Activated naive CD8-positive, alpha-beta T cell treated with anti-CD3 and anti-CD28 coated beads, Interleukin-2, amount 50 U/mL, for 24 hours (primary cell): Measurements from ENCODE around the gene FGA.

Source experiments
- ATAC-seq: fragments of 150-1000 bp; cut with Tn5 transposase; one replicate; pipeline ENCODE4 v1.10.0; 2021
- DNase-seq: peaks from one replicate; pipeline ENCODE4 v3.0.0; 2021
- H3K27ac Mint-ChIP-seq: one replicate; pipeline ENCODE4 v1.8.0; 2021; ENCODE audit warnings: mild to moderate bottlenecking, mixed read lengths
- H3K27me3 Mint-ChIP-seq: one replicate; pipeline ENCODE4 v1.8.0; 2021; ENCODE audit warnings: mixed read lengths
- H3K36me3 Mint-ChIP-seq: one replicate; pipeline ENCODE4 v1.8.0; 2021; ENCODE audit warnings: low read depth, mixed read lengths
- H3K4me1 Mint-ChIP-seq: one replicate; pipeline ENCODE4 v1.8.0; 2021; ENCODE audit warnings: mixed read lengths
- H3K4me3 Mint-ChIP-seq: one replicate; pipeline ENCODE4 v1.8.0; 2021; ENCODE audit warnings: mild to moderate bottlenecking, moderate library complexity, mixed read lengths
- H3K9me3 Mint-ChIP-seq: one replicate; pipeline ENCODE4 v1.8.0; 2021; ENCODE audit warnings: mixed read lengths

The FGA gene

DNA sequence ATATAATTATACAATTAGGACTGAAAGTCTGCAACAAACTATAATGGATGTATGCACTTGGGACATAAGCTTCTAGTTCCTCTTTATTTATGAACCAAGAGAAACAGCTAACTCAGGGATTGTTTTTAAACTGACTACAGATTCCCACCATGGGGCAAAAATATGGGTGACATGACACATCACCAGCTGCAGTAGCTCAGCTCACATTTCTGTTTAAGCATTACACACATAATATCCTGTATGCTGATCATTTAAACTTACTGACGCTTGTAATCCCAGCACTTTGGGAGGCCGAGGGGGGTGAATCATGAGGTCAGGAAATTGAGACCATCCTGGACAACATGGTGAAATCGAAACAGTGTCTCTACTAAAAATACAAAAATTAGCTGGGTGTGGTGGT lies 16.2 kb downstream of the FGA start:
- no peaks in the 10 kb centered on the region for H3K9me3 Mint-ChIP-seq
- H3K4me1 Mint-ChIP-seq, result no peaks in the 10 kb centered on the region
- no peaks in the 10 kb centered on the region for H3K36me3 Mint-ChIP-seq
- DNase-seq (no peak), ATAC-seq (no peak)
- no peak overlapping the region for H3K27ac Mint-ChIP-seq
- H3K27me3 Mint-ChIP-seq, result peaks cover 5% of the 10 kb centered on the region
- H3K4me3 Mint-ChIP-seq, result no peak overlapping the region

DNA sequence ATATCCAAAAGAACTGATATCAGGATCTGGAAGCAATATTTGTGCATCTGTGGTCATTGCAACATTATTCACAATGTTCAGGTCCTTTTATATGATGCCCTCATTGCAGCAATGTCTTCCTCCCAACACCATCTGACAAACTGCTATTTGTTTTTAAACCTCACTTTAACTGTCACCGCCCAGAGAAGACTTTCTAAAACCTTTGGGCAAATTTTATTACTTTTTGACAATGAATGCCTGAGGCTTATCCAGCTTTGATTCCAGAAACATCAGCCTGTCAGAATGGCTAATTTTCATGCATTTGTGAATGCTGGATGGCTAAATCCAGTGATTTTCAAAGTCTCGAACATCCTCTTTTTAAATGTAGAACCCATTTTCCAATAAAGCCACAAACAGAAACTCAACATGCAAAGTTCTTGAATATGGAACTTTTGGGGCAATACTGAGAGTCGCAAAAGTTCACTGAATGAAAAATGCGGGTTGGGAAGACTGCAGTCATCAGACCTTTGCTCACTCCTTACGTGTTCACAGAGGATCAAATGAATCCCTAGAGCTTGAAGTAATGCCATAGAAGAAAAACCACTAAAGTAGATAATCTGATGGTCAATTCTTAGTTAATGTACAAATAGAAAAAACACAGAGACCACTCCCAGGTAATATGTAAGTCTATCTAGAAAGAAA lies 17.2 kb downstream of the FGA start:
- H3K9me3 Mint-ChIP-seq, result no peaks in the 10 kb centered on the region
- no peak for ATAC-seq

DNA sequence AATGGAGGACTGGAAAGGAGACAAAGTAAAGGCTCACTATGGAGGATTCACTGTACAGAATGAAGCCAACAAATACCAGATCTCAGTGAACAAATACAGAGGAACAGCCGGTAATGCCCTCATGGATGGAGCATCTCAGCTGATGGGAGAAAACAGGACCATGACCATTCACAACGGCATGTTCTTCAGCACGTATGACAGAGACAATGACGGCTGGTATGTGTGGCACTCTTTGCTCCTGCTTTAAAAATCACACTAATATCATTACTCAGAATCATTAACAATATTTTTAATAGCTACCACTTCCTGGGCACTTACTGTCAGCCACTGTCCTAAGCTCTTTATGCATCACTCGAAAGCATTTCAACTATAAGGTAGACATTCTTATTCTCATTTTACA lies 21.0 kb downstream of the FGA start:
- H3K27ac Mint-ChIP-seq, result no peak overlapping the region
- no peak for ATAC-seq
- H3K4me1 Mint-ChIP-seq, result no peaks in the 10 kb centered on the region
- DNase-seq, result no peak
- H3K9me3 Mint-ChIP-seq, result no peaks in the 10 kb centered on the region
- peaks cover 3% of the 10 kb centered on the region for H3K27me3 Mint-ChIP-seq
- H3K36me3 Mint-ChIP-seq, result no peaks in the 10 kb centered on the region
- H3K4me3 Mint-ChIP-seq, result no peak overlapping the region

More for the DNA sequence above, 17.2 kb downstream of the FGA start:
- no peaks in the 10 kb centered on the region for H3K4me1 Mint-ChIP-seq
- peaks cover 5% of the 10 kb centered on the region for H3K27me3 Mint-ChIP-seq
- H3K27ac Mint-ChIP-seq, result no peak overlapping the region
- no peaks in the 10 kb centered on the region for H3K36me3 Mint-ChIP-seq
- no peak overlapping the region for H3K4me3 Mint-ChIP-seq
- no peak for DNase-seq

DNA sequence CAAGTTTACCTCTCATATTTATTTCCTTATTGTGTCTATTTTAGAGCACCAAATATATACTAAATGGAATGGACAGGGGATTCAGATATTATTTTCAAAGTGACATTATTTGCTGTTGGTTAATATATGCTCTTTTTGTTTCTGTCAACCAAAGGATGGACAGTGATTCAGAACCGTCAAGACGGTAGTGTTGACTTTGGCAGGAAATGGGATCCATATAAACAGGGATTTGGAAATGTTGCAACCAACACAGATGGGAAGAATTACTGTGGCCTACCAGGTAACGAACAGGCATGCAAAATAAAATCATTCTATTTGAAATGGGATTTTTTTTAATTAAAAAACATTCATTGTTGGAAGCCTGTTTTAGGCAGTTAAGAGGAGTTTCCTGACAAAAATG lies 21.5 kb downstream of the FGA start:
- Mint-ChIP-seq H3K36me3 (no peaks in the 10 kb centered on the region), H3K4me3 (no peak overlapping the region), H3K9me3 (no peaks in the 10 kb centered on the region), H3K27ac (no peak overlapping the region), H3K27me3 (peaks cover 3% of the 10 kb centered on the region), H3K4me1 (no peaks in the 10 kb centered on the region)
- ATAC-seq (no peak), DNase-seq (no peak)

DNA sequence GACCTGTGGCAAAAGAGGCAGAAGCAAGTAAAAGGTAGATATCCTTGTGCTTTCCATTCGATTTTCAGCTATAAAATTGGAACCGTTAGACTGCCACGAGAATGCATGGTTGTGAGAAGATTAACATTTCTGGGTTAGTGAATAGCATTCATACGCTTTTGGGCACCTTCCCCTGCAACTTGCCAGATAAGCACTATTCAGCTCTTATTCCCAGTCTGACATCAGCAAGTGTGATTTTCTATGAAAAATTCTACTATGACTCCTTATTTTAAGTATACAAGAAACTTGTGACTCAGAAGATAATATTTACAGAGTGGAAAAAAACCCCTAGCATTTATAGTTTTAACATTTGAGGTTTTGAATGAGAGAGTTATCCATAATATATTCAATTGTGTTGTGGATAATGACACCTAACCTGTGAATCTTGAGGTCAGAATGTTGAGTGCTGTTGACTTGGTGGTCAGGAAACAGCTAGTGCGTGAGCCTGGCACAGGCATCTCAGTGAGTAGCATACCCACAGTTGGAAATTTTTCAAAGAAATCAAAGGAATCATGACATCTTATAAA lies 23.8 kb downstream of the FGA start:
- Mint-ChIP-seq H3K36me3 (no peaks in the 10 kb centered on the region), H3K27ac (no peak overlapping the region), H3K4me3 (no peak overlapping the region), H3K4me1 (no peaks in the 10 kb centered on the region), H3K27me3 (peaks cover 6% of the 10 kb centered on the region), H3K9me3 (no peaks in the 10 kb centered on the region)
- ATAC-seq (no peak), DNase-seq (no peak)

DNA sequence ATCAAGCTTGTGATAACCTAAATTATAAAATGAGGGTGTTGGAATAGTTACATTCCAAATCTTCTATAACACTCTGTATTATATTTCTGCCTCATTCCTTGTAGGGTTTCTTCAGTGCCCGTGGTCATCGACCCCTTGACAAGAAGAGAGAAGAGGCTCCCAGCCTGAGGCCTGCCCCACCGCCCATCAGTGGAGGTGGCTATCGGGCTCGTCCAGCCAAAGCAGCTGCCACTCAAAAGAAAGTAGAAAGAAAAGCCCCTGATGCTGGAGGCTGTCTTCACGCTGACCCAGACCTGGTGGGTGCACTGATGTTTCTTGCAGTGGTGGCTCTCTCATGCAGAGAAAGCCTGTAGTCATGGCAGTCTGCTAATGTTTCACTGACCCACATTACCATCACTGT lies 24.8 kb downstream of the FGA start:
- H3K27me3 Mint-ChIP-seq, result peaks cover 4% of the 10 kb centered on the region
- no peaks in the 10 kb centered on the region for H3K36me3 Mint-ChIP-seq
- H3K9me3 Mint-ChIP-seq, result no peaks in the 10 kb centered on the region
- DNase-seq (no peak), ATAC-seq (no peak)
- no peak overlapping the region for H3K27ac Mint-ChIP-seq
- no peaks in the 10 kb centered on the region for H3K4me1 Mint-ChIP-seq
- no peak overlapping the region for H3K4me3 Mint-ChIP-seq

DNA sequence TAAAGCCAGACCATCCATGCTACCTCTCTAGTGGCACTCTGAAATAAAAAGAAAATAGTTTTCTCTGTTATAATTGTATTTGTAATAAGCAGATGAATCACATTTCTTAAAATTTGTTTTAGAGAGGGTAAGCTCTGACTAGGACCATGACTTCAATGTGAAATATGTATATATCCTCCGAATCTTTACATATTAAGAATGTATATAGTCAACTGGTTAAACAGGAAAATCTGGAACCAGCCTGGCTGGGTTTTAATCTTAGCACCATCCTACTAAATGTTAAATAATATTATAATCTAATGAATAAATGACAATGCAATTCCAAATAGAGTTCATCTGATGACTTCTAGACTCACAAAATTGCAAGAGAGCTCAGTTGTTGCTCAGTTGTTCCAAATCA lies 26.2 kb downstream of the FGA start:
- Mint-ChIP-seq H3K4me1 (no peaks in the 10 kb centered on the region), H3K36me3 (no peaks in the 10 kb centered on the region), H3K4me3 (no peak overlapping the region), H3K9me3 (no peaks in the 10 kb centered on the region), H3K27ac (no peak overlapping the region), H3K27me3 (peaks cover 4% of the 10 kb centered on the region)
- DNase-seq, result no peak
- no peak for ATAC-seq

DNA sequence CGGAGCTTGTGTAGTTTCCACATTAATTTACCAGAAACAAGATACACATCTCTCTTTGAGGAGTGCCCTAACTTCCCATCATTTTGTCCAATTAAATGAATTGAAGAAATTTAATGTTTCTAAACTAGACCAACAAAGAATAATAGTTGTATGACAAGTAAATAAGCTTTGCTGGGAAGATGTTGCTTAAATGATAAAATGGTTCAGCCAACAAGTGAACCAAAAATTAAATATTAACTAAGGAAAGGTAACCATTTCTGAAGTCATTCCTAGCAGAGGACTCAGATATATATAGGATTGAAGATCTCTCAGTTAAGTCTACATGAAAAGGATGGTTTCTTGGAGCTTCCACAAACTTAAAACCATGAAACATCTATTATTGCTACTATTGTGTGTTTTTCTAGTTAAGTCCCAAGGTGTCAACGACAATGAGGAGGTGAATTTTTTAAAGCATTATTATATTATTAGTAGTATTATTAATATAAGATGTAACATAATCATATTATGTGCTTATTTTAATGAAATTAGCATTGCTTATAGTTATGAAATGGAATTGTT lies 27.8 kb downstream of the FGA start, which contains the start of gene FGB:
TSS of gene FGB (plus strand) at position 315 of the 558 bp plus-strand sequence. CDS start at position 323, 8 bp downstream.
- Mint-ChIP-seq H3K4me3 (no peak within 1 kb of the TSS), H3K27ac (no peak within 1 kb of the TSS), H3K27me3 (peaks cover 7% of the 10 kb centered on the region), H3K4me1 (no peaks in the 10 kb centered on the region), H3K9me3 (no peaks in the 10 kb centered on the region), H3K36me3 (no peaks in the 10 kb centered on the region)
- DNase-seq (no peak), ATAC-seq (no peak)

DNA sequence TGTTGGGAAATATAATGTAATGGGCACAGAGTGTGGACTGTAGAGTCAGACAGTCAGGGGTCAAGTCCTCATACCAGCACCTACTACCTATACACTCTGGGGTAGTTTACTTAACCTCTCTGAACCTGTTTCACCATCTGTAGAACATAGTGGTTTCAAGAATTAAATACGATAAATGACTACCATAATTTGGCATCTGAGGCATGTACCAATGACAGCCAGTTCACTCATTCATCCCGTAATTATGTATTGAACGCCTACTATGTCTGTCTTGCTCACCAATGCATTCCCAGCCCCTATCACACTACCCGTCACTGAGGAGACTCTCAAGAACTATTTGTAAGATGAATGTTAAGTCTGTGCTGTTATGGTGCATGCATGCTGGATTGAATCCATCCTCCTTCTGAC lies 29.7 kb downstream of the FGA start:
- Mint-ChIP-seq H3K4me3 (no peak overlapping the region), H3K36me3 (no peaks in the 10 kb centered on the region), H3K4me1 (no peaks in the 10 kb centered on the region), H3K9me3 (no peaks in the 10 kb centered on the region), H3K27ac (no peak overlapping the region), H3K27me3 (peaks cover 8% of the 10 kb centered on the region)
- DNase-seq (no peak), ATAC-seq (no peak)

DNA sequence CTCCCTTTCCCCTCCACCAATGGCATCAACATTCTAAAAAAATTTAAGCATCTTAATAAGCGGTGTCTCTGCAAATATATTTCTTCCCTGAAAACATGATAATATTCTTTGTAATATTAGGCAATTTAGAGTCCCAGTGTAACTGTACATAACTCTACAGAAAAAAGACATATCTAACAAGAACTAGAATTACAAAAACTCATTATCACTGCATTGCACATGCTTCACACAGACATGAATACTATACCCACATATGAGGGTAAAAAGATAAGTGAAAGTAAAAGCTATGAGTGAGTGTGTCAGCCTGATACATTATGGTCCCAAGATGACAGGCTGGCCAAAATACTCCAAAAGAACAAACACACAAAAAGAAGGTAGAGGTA lies 30.1 kb downstream of the FGA start:
- ATAC-seq, result no peak
- no peak for DNase-seq

DNA sequence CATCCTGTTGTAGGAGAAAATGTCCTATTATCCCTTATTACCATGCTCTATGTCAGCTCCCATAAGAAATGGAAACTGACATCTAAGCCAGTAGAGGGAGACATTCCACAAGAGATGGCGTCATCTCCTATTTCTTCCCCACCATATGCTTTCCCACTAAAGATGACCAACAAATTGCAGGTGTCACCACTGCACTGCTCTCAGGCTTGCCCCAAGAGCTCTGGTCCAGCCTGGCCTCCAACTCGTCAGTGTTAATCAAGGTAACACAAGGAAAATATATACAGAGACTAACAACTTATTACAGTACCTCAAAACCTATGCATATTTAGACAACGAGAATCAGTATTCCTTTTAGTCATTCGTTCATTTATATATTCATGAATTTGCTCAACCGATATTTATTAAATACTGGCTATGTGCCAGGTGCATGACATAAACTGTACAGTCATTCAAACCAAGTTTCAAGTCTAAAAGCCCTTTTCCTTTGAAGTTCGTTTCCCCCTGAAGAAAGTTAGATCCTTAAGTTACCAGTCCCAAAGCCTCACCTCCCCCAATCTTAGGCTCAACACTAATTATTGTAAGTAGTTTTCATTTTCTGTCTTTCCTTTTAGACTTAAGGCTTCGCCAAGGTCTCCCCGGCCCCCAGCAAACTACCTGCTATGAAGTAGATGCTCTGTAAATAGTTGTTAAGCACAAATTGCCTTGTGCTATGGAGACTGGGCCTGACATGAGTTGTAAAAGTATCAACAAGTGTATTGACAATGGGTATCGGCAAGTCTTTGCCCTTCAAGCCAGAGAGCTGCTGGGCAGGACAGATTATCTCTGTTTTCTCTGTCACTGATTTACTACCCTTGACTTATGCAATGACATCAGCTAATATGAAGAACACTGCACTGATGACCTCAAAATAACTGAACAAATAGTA lies 30.8 kb downstream of the FGA start:
- Mint-ChIP-seq H3K27me3 (peaks cover 8% of the 10 kb centered on the region), H3K4me1 (no peaks in the 10 kb centered on the region), H3K36me3 (no peaks in the 10 kb centered on the region), H3K9me3 (no peaks in the 10 kb centered on the region), H3K27ac (no peak overlapping the region), H3K4me3 (no peak overlapping the region)
- peak; percentile 52 for ATAC-seq
- no peak for DNase-seq

More for the DNA sequence above, 30.1 kb downstream of the FGA start:
- H3K36me3 Mint-ChIP-seq, result no peaks in the 10 kb centered on the region
- H3K27me3 Mint-ChIP-seq, result peaks cover 8% of the 10 kb centered on the region
- H3K27ac Mint-ChIP-seq, result no peak overlapping the region
- H3K4me3 Mint-ChIP-seq, result no peak overlapping the region
- no peaks in the 10 kb centered on the region for H3K9me3 Mint-ChIP-seq
- no peaks in the 10 kb centered on the region for H3K4me1 Mint-ChIP-seq

DNA sequence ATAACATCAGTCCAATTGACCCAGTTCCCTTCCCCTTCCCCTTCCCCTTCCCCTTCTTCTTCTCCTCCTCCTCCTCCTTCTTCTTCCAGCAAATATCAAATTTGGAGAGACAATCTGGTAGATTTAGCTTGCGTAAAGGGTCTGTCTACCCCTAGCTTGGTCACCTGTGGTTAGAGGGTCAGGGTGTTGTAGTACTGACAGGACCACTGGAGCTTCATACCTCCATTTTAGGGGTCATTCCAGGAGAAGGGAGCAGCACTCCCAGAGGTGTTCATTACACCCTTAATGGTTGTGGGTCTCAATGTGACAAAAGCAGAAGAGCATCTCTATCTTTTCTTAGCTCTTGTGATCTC lies 31.4 kb downstream of the FGA start:
- Mint-ChIP-seq H3K27ac (no peak overlapping the region), H3K36me3 (no peaks in the 10 kb centered on the region), H3K27me3 (peaks cover 8% of the 10 kb centered on the region), H3K4me3 (no peak overlapping the region), H3K4me1 (no peaks in the 10 kb centered on the region), H3K9me3 (no peaks in the 10 kb centered on the region)
- ATAC-seq, result no peak
- no peak for DNase-seq

DNA sequence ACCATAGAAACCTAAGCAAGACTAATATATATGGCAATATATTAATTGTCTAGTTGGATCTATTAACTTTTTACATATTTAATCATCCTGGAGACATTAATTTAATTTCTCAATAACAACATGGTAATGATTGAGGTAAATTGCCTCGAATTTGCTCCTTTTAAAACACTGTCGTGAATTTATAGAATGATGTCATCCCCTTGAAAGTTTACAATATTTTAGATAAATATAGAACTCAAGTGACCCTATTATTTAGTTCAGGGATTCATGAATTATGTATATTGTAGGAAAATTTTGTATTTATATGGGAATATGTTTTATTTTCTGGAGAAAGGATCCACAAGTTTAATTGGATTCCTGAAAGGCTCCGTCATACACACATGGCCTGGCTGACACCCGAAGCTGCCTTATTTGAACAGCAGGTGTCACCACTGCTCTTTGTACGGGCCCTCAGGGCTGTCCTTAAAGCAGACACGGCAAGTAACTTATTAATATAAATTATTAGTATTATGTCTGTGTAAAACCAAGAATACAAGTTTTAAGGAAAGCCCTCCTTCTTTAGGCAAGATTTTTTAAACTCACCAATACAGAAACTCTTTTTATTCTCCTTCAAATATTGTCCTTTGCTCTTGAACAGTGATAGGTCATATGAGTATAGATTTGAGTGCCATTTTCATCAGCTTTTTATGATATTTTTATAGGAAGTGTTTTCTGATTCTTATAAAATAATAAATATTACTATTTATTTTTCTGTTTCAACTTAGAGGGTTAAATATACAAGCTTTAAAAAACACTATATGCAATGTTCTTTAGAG lies 38.5 kb downstream of the FGA start:
- peaks cover 28% of the 10 kb centered on the region for H3K4me1 Mint-ChIP-seq
- DNase-seq (peak; percentile 67), ATAC-seq (peak; percentile 50)
- H3K36me3 Mint-ChIP-seq, result peaks cover 5% of the 10 kb centered on the region
- H3K27ac Mint-ChIP-seq, result no peak overlapping the region
- no peak overlapping the region for H3K4me3 Mint-ChIP-seq
- H3K27me3 Mint-ChIP-seq, result no peaks in the 10 kb centered on the region
- no peaks in the 10 kb centered on the region for H3K9me3 Mint-ChIP-seq
